Kidney capillary endothelial cell (primary cell): ENCODE data around the gene METTL2A.
"Not testable (repeated sequence)": the region's sequence is repeated elsewhere in the genome, so short reads cannot be mapped to it uniquely, and the experiment has no call there.

Experiments
- DNase-seq: peaks from one replicate; pipeline ENCODE4 v3.0.0-alpha.2; 2018; ENCODE audit warnings: low spot score

Gene METTL2A

DNA sequence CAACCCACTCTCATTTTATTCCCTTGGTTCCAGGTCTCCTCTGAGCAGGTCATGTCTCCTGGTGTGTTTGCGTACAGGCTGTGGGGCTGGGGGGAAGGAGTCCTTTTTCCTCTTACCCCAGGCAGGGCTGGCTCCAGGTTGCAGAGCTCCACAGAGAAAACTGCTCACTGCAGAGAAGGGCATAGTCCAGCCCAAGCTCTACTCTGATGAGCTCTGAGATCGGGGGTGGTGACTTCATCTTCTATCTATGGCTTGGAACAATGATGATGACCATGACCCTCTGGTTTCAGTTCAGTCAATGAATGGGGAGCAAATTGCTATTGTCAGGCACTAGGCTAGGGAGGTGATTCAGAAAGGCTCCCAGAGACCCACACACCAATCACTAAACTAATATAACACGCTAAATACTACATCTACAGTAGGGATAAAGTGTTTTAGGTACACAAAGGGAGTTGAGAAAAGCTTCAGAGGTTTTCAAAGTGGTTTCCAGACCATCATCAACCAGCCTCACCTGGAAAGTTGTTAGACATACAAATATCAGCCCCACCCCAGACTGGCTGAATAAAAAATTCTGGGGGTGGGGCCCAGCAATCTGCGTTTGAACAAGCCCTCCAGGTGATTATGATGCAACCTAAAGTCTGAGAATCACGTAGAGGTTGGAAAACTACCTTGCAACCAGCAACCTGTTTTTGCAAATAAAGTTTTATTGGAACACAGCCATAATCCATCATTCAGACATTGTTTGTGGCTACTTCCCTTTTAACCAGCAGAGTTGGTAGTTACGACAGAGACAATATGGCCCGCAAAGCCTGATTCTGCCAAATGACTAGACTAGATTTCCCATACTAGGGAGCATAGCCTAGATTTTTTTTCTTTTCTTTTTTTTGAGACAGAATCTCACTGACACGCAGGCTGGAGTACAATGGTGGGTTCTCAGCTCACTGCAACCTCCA, 49.6 kb downstream of the METTL2A start:
- peak; percentile 38 for DNase-seq

DNA sequence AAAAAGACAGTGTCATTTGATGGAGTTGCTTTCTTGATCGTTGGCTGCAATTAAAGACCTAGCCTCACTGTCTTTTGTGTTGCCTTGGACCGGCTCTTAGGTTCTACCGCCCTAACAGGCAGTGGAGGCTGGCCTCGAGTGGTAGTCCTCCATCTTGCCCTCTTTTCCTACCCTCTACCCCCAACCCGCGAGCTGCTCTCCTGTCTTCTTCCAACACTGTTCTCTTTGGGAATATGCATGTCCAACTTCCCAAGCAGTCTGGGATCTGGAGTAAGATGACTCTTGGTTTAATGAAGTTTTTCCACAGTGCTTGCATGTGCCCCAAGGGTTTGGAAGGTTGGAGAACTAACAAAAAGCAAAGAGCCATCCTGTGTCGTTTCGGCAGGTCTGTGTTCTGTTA, 53.4 kb downstream of the METTL2A start:
- not testable (repeated sequence) for DNase-seq

DNA sequence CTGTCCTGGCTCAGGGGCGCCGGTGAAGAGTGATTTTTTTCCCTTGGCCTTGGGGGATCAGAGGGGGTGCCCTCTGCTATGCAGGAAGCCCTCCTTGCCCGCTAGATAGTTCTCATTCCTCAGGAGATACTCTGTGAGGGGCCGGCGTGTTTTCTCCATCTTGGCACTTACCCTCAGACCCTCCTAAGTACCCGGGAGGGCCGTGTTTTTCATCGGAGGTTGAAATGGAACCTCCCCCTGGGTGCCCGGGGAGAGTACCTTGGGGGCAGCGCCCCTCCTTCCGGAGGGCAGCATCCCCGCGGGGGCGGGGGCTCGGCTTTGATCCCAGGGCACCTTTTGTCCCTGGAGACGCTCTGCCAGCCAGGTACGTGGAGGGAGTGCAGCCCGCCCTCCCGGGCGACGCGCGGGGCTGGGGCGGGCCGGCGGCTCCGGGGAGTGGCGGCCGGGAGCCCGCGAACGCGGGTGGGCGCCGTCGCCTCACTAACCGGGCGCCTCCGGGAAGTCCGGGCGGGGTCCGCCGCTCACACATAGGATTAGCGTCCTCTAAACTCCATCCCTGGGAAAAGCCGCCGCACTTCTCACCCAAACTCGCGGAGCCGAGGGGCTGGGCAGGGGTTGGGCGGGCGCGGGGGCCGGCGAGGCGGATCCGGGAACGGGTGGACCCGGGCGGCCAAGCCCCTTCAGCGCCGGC, 54.2 kb downstream of the METTL2A start:
- not testable (repeated sequence) for DNase-seq

DNA sequence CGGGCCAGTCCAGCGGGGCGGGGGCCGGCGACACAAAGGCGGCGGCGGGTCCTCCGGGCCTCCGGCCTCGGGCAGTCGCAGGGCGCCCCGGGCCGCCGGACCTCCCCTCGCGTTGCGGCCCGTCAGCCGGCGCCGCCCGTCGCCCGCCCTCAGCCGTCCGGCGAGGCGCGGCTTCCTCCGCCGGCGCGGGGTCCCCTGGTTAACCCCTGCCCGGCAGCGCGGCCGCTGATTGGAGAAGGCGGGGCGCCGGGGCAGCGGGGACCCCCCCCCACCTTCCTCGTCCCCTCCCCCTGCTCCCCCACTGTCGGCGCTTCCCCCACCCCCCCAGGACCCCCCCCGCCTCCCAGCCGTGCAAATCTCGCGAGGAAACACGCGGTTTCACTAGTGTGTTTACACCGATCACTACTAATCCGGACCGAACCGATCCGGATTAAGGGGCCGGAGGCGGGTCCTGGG, 54.8 kb downstream of the METTL2A start, which contains the start of gene TLK2:
TSS of gene TLK2 (plus strand) at position 402 of the 456 bp plus-strand sequence. CDS start 2,301 bp downstream, outside the sequence.
- peak; percentile 74 for DNase-seq

DNA sequence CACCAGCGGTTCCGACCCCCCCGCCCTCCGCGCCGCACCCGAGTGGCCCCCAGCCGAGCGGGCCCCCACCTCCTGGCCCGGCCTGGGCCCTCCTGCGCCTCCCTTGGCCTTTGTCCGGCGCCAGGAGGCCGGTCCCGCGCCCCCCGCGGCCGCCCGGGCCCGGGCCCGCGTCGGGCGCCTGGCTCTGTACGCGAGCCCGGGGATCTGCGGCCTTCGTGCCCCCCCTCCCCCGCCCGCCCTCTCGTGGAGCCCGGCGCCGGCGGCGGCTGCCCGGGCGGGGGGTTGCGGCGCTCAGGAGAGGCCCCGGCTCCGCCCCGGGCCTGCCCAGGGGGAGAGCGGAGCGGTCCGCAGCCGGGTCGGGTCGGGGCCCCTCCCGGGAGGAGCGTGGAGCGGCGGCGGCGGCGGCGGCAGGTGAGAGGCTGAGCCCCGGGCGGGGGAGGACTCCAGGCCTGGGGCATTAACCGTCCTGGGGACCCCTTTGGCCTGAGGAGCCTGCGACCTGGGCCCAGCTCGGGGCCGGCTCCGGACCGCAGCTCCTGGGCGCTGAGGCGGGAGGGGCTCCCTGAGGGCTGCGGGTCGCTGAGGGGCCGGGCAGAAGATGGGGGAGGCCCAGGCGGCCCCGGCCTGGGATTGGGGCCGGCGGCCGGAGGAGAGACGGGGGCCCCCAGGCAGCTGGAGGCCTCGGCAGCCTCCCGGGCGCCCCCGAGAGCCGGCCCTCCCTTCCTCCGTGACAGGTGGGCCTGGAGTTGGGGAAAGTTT, 55.4 kb downstream of the METTL2A start:
- DNase-seq: not testable (repeated sequence)

DNA sequence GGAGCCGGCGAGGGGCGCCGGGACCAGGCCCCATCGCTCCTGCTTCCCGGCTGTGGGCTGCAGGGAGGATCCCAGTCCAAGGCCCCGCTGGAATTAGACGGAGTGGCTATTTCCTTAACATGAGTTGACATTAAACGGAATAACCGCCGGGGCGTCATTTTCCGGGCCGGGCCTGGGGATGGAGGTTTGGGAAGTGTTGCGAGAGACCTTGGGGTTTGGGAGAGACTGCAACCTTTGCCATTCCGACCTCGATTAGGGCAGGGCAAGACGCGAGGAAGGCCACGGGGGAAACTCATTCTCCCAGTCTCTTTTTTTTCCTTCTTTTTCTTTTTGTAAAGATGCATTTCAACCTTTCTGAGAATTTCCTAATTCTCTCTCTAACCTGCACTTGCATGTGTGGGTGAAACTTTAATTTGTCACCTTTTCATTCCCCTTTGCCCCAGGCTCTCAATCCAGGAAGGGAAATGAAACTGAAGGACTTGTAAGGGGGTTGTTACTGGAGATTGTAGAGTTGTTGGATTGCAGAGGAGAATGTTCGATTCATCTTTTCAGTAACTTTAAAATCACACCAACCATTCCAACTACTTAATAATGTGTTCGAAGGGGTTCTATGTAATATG, 56.1 kb downstream of the METTL2A start:
- DNase-seq: not testable (repeated sequence)

DNA sequence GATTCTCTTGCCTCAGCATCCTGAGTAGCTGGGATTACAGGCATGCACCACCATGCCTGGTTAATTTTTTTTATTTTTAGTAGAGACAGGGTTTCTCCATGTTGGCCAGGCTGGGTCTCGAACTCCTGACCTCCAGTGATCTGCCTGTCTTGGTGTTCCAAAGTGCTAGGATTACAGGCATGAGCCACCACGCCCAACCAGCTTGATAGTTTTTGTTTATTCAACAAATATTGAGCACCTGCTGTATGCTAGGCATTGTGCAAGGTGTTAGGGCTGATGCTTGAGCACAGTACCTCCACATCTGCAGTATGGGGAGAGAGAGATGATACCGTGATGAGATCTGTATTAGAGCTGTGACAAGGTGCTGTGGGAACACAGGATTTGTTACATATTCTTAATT, 58.9 kb downstream of the METTL2A start:
- not testable (repeated sequence) for DNase-seq

DNA sequence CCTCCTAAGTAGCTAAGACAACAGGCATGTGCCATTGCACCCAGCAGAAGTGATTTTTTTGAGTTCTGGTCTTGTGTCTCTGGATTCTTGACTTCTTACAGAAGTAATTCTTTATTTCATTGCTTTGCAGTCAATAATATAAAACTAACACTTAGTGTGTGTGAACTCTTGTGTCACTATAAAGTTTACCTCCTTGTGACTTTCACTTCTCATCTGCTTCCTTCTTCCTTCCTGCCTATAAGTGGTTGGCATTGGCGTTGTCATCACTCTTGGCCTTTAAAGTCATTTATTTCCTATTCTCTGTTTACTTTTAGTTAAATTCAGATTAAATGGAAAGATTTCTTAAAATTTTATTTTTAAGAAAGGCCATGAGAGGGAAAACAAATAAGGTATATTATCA, 67.3 kb downstream of the METTL2A start:
- not testable (repeated sequence) for DNase-seq

DNA sequence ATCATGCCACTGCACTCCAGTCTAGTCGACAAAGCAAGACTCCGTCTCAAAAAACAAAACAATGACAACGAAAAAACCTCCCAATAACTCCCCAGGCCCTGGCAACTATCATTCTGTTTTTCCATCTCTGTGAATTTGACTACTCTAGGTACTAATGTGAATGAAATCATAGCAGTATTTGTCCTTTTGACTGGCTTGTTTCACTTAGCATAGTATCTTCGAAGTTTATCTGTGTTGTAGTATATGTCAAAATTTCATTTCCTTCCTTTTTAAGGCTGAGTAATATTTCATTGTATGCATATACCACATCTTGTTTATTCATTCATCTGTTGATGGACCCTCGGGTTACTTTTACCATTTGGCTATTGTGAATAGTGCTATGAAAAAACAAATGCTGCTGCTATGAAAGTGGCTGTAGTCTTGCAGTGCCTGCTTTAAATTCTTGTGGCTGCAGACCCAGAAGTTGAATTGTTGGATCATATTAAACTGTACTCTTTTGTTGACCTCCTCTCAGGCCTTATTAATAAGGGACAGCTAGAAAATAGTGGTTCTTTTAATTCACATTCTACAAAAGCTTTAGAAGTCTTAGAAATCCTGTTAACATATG, 69.5 kb downstream of the METTL2A start:
- not testable (repeated sequence) for DNase-seq

DNA sequence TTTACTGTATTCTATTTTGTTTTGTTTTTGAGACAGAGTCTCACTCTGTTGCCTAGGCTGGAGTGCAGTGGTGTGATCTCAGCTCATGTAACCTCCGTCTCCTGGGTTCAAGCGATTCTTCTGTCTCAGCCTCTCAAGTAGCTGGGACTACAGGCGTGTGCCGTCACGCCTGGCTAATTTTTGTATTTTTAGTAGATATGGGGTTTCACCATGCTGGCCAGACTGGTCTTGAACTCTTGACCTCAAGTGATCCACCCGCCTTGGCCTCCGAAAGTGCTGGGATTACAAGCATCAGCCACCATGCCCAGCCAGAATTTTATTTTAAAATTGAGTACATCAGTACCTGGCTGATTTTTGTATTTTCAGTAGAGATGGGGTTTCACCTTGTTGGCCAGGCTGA, 70.4 kb downstream of the METTL2A start:
- DNase-seq: not testable (repeated sequence)

DNA sequence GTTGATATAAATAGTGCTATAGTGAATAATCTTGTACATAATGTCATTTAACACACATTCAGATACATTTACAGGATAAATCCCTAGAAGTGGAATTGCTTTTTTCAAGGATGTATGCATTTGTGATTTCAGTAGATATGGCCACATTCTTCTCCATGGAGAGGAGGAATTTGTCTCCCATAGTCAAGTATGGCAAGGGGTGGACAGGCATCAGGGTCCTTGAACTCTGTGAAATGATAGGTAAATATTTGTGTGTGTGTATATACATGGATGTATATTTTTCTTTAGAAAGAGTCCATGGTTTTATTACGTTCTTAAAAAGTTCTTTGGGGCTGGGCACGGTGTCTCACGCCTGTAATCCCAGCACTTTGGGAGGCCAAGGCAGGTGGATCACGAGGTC, 72.6 kb downstream of the METTL2A start:
- not testable (repeated sequence) for DNase-seq

DNA sequence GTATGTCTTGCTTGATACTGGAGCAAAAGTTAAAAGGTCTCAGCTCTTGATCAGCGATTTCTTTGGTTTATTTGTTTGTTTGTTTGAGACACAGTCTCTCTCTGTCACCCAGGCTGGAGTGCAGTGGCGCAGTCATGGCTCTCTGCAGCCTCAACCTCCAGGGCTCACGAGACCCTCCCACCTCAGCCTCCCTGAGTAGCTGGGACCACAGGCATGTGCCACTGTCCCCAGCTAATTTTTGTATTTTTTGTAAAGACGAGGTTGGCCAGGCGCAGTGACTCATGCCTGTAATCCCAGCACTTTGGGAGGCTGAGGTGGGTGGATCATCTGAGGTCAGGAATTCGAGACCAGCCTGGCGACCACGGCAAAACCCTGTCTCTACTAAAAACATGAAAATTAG, 75.1 kb downstream of the METTL2A start:
- DNase-seq: not testable (repeated sequence)
